ENCODE measurements around the gene LUM. TPM values are rescaled to one million over a fixed set of nuclear protein-coding genes. Genes with fewer than 3 reads are reported as not detected.
A peak's percentile ranks its signal among the peaks of the same experiment; 100 is the strongest.

Gene LUM
- polyA plus RNA-seq, 2 of the 4 experiments (the other 2 are of a cell fraction): 1.2 to 1.9 TPM

DNA sequence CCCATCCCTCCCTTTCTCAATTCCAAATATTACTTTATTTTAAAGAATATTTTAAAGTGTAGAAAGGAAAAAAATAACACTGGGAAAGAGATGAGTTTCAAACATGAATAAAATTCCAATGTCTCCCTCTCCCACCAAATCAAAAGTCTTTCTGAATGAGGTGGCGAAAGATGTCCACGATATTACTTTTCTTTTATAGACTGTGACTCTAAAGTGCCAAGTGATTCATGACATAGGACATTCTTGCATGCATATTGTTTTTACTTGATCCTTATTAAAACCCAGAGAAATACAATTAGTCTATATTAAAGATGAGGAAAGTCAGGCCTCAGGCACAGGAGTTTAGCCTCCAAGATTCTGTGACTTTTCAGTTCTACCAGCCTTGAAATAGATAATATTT lies 16.0 kb upstream of the LUM start (continued):
- no peak for TF ChIP-seq PHF8 (IDR thresholded peaks at IDR 0.05; ENCODE audit: borderline replicate concordance, low read depth)
- TF ChIP-seq POLR2A (IDR thresholded peaks at IDR 0.05; ENCODE audit: low read length): no peak

DNA sequence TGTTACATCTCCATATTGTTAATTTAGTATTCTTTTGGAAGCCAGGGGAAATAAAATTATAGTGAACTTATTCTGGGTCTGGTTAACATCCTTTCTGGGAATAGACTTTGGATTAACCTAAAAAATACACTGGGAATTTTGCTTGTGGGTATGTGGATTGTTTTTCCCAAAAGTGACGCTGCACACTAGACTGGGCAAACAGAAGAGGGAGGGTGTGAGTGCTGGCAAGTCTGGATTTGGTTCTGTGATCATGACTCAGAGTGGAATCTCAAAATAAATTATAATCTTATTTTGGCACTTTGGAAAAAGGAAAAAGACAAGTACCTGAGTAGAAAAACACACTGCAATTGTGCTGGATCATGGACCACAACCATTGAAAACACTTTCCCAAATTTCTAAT lies 15.2 kb upstream of the LUM start:
- peaks cover 18% of the 10 kb centered on the region; the same call in 2 of the 3 replicates for H3K4me1 ChIP-seq
- ATAC-seq (no peak), FAIRE-seq (no peak), DNase-seq (ENCODE audit: low read depth in 1 of 2, low spot score in 1 of 2) (no peak)
- TF ChIP-seq, protein P1, sequence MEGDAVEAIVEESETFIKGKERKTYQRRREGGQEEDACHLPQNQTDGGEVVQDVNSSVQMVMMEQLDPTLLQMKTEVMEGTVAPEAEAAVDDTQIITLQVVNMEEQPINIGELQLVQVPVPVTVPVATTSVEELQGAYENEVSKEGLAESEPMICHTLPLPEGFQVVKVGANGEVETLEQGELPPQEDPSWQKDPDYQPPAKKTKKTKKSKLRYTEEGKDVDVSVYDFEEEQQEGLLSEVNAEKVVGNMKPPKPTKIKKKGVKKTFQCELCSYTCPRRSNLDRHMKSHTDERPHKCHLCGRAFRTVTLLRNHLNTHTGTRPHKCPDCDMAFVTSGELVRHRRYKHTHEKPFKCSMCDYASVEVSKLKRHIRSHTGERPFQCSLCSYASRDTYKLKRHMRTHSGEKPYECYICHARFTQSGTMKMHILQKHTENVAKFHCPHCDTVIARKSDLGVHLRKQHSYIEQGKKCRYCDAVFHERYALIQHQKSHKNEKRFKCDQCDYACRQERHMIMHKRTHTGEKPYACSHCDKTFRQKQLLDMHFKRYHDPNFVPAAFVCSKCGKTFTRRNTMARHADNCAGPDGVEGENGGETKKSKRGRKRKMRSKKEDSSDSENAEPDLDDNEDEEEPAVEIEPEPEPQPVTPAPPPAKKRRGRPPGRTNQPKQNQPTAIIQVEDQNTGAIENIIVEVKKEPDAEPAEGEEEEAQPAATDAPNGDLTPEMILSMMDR (IDR thresholded peaks at IDR 0.05): no peak
- no peak for TF ChIP-seq KDM1A (IDR thresholded peaks at IDR 0.05; ENCODE audit: low read depth)
- TF ChIP-seq, protein P2, sequence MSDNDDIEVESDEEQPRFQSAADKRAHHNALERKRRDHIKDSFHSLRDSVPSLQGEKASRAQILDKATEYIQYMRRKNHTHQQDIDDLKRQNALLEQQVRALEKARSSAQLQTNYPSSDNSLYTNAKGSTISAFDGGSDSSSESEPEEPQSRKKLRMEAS (IDR thresholded peaks at IDR 0.05): no peak
- TF ChIP-seq MYC (IDR thresholded peaks at IDR 0.05; ENCODE audit: borderline replicate concordance, low read length): no peak
- no peak for TF ChIP-seq BHLHE40 (IDR thresholded peaks at IDR 0.05; ENCODE audit: low read depth, low read length)
- no peak for TF ChIP-seq FOSL2 (IDR thresholded peaks at IDR 0.05)
- TF ChIP-seq FOSL2 (CRISPR knock-in tag; IDR thresholded peaks at IDR 0.05): no peak
- no peak for TF ChIP-seq CBX8 (IDR thresholded peaks at IDR 0.05)
- no peak for TF ChIP-seq POLR2A (IDR thresholded peaks at IDR 0.05; ENCODE audit: low read length)
- TF ChIP-seq HOXA7 (CRISPR knock-in tag; IDR thresholded peaks at IDR 0.05): no peak
- TF ChIP-seq, protein P3, sequence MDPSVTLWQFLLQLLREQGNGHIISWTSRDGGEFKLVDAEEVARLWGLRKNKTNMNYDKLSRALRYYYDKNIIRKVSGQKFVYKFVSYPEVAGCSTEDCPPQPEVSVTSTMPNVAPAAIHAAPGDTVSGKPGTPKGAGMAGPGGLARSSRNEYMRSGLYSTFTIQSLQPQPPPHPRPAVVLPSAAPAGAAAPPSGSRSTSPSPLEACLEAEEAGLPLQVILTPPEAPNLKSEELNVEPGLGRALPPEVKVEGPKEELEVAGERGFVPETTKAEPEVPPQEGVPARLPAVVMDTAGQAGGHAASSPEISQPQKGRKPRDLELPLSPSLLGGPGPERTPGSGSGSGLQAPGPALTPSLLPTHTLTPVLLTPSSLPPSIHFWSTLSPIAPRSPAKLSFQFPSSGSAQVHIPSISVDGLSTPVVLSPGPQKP (IDR thresholded peaks at IDR 0.05; ENCODE audit: low read depth, low read length): no peak
- H3K4me3 ChIP-seq: no peak overlapping the region
- H3K4me2 ChIP-seq: 0 out of 3 replicates have a peak overlapping the region, but pooled peaks have one; percentile 57
- ChIA-PET CTCF (no interaction called here), POLR2A (no interaction called here)
- no peaks in the 10 kb centered on the region for H3K9me3 ChIP-seq
- H3K27ac ChIP-seq: 0 out of 6 replicates have a peak overlapping the region, but pooled peaks of 1 of the 2 experiments have one; percentile 7
- 44% methylated on average over 1 of the region's 1 CpG for WGBS (ENCODE audit: missing lambda C conversion rate)

DNA sequence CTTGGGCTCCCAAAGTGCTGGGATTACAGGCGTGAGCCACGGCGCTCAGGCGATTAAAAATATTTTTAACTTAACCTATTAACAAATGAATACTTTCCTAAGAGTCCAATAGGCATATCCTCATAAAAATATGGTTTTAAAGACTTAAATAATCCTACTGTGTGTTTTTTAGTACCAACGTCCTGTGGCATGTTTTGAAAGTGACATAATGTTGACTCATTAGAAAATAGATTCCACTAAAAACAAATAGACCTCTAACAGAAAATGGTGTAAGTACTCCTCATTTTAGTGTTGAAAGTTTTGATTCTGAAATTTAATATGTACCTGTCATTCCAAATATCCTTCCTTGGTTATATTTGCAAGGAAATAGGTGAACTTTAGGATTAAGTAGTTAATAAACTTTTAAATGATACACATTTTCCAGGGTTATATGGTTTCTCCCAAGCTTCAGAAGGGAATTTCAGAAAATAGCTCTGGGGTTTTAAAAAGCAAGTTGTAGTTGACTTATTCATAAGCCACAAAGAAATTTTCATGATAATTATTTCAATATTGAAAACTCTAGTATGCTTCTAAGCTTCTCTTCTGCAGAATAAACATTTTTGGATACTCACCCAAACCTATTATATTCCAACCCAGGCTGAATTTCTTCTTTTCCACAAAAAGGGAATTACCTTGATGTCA lies 12.1 kb upstream of the LUM start:
- no peak for TF ChIP-seq SMC3 (IDR thresholded peaks at IDR 0.05)
- no peak for TF ChIP-seq CEBPB (IDR thresholded peaks at IDR 0.05)
- no peak for TF ChIP-seq SREBF2 (IDR thresholded peaks at IDR 0.05)
- TF ChIP-seq KDM5A (IDR thresholded peaks at IDR 0.05): no peak
- TF ChIP-seq, protein P4, sequence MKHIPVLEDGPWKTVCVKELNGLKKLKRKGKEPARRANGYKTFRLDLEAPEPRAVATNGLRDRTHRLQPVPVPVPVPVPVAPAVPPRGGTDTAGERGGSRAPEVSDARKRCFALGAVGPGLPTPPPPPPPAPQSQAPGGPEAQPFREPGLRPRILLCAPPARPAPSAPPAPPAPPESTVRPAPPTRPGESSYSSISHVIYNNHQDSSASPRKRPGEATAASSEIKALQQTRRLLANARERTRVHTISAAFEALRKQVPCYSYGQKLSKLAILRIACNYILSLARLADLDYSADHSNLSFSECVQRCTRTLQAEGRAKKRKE (CRISPR knock-in tag; IDR thresholded peaks at IDR 0.05; ENCODE audit: low read depth): no peak
- POLR2A ChIA-PET: no interaction called here
- H3K27ac ChIP-seq: no peak overlapping the region
- FAIRE-seq (peak; percentile 28), ATAC-seq (no peak), DNase-seq (ENCODE audit: low read depth in 1 of 2, low spot score in 1 of 2) (no peak)
- H3K4me2 ChIP-seq: no peak overlapping the region
- no peaks in the 10 kb centered on the region for H3K9me3 ChIP-seq
- CTCF ChIA-PET: interaction anchor here (0.8 kb wide), 1 partner anchor 32 kb away, joined by 3 read pairs; no protein-coding TSS in a partner anchor
- peaks cover 17% of the 10 kb centered on the region; the same call in 2 of the 3 replicates for H3K4me1 ChIP-seq
- WGBS (ENCODE audit: missing lambda C conversion rate): 70% methylated on average over 5 of the region's 5 CpGs
- no peak overlapping the region for H3K4me3 ChIP-seq

DNA sequence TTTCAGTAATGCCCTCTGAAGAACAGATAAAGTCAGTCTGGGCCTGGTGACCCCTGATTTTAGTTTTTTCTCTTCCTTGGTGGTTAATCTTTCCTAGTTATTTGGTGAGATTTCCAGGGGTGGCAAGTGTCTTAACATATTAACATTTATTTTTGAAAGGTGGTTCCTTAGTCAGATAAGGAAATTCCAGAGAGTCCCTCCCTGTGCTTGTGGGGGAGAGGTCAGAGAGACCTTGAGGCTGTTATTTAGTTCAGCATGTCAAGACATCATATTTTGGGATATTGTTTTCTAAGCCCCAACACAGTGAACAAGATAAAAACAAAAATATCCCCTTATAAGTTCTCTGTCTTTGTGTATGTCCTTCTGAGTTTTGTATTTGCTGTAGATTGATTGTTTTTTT lies 9.5 kb upstream of the LUM start:
- POLR2A ChIA-PET: no interaction called here
- TF ChIP-seq, protein P3 (IDR thresholded peaks at IDR 0.05; ENCODE audit: low read depth, low read length): no peak
- TF ChIP-seq ZNF302 (CRISPR knock-in tag; IDR thresholded peaks at IDR 0.05) (no peak), RAD21 (conservative IDR thresholded peaks at IDR 0.05 in 1 of 2, IDR thresholded peaks at IDR 0.05 in 1 of 2) (no peak), GATA3 (IDR thresholded peaks at IDR 0.05; ENCODE audit: borderline replicate concordance) (no peak), ESRRA (IDR thresholded peaks at IDR 0.05; ENCODE audit: borderline replicate concordance, low read length) (no peak), HOXB13 (CRISPR knock-in tag; IDR thresholded peaks at IDR 0.05; ENCODE audit: low read depth) (no peak)
- TF ChIP-seq, protein P2 (IDR thresholded peaks at IDR 0.05): no peak
- TF ChIP-seq, protein P4 (CRISPR knock-in tag; IDR thresholded peaks at IDR 0.05; ENCODE audit: low read depth): no peak
- H3K4me1 ChIP-seq: no peaks in the 10 kb centered on the region
- FAIRE-seq (no peak), DNase-seq (ENCODE audit: low read depth in 1 of 2, low spot score in 1 of 2) (no peak), ATAC-seq (no peak)
- H3K27ac ChIP-seq: no peak overlapping the region
- H3K4me2 ChIP-seq: no peak overlapping the region
- H3K4me3 ChIP-seq: no peak overlapping the region
- CTCF ChIA-PET: interaction anchor here (1.3 kb wide), 1 partner anchor 12 kb away, joined by 4 read pairs; no protein-coding TSS in a partner anchor
- H3K9me3 ChIP-seq: no peaks in the 10 kb centered on the region
